ENCODE results near the gene STAB2. TPM values are rescaled to one million over a fixed set of nuclear protein-coding genes. Genes with fewer than 3 reads are reported as not detected.

STAB2 gene
- total RNA-seq, 4 donors from 2014 or later = not detected

- no peaks in the 10 kb centered on the region for H3K4me1 ChIP-seq
- no peaks in the 10 kb centered on the region for H3K36me3 ChIP-seq
- H3K27me3 ChIP-seq = no peaks in the 10 kb centered on the region
- ATAC-seq (no peak), DNase-seq (no peak)
- in situ Hi-C loops (cut with MboI; ENCODE audit: low sequenced_read_pairs in 4 of 4) = no loop called here
- H3K27ac ChIP-seq = no peak overlapping the region
- H3K4me3 ChIP-seq = no peak overlapping the region
- intact Hi-C loops (cut with DNase I; ENCODE audit: low total_unique reads) = no loop called here
- H3K9me3 ChIP-seq = no peaks in the 10 kb centered on the region
- TF ChIP-seq POLR2A (IDR thresholded peaks at IDR 0.05) (no peak), CTCF (IDR thresholded peaks at IDR 0.05 in 4 of 5, conservative IDR thresholded peaks at IDR 0.05 in 1 of 5) (no peak)
These were observed 101.4 kb downstream of the STAB2 start for GRCh38 chr12:103688376-103689063.

DNA sequence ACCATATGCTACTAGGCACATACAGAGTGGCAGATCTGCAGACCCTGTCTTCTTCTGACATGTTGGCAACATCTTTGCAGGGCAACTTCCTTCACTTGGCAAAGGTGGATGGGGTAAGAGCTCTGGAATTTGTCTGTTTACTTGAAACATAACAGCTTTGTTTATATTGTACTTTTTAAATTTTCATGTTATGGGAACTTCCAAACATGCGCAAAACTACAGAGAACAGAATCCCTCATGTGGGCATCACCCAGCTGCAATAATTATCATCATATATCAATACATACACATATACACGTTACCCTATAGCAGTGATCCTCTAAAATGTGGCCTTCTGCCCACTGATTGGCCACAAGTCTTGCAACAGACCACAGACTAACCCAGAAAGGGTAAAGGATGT, 103.4 kb downstream of the STAB2 start:
- no peak overlapping the region for H3K4me3 ChIP-seq
- intact Hi-C loops (cut with DNase I; ENCODE audit: low total_unique reads) = no loop called here
- no peak for ATAC-seq
- in situ Hi-C loops (cut with MboI; ENCODE audit: low sequenced_read_pairs in 4 of 4) = no loop called here
- no peaks in the 10 kb centered on the region for H3K27me3 ChIP-seq
- H3K4me1 ChIP-seq = no peaks in the 10 kb centered on the region
- H3K36me3 ChIP-seq = no peaks in the 10 kb centered on the region
- TF ChIP-seq POLR2A (IDR thresholded peaks at IDR 0.05) (no peak), CTCF (IDR thresholded peaks at IDR 0.05 in 4 of 5, conservative IDR thresholded peaks at IDR 0.05 in 1 of 5) (no peak)
- DNase-seq = no peak
- H3K27ac ChIP-seq = no peak overlapping the region
- no peaks in the 10 kb centered on the region for H3K9me3 ChIP-seq

DNA sequence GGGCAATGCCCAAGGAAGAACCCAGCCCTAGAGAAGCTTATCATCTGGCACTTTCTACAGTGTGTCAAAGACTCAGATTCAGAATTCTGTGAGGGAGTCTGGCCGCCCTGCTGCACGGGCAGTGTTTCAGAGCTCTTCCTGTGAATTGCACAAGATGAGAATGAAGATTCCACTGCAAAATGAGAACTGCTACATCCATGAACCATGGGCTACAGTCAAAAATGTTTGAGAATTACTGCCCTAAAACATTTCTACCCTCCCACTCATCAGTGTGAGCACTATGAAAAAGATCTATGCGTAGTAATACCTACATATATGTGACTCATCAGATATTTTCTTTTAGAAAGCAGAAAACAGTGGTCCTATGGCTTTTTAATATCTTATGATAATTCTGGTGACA, 104.0 kb downstream of the STAB2 start:
- intact Hi-C loops (cut with DNase I; ENCODE audit: low total_unique reads) (no loop called here), in situ Hi-C loops (cut with MboI; ENCODE audit: low sequenced_read_pairs in 4 of 4) (no loop called here)
- no peaks in the 10 kb centered on the region for H3K9me3 ChIP-seq
- DNase-seq (no peak), ATAC-seq (no peak)
- no peak overlapping the region for H3K27ac ChIP-seq
- H3K4me1 ChIP-seq = no peaks in the 10 kb centered on the region
- TF ChIP-seq CTCF (IDR thresholded peaks at IDR 0.05 in 4 of 5, conservative IDR thresholded peaks at IDR 0.05 in 1 of 5) (no peak), POLR2A (IDR thresholded peaks at IDR 0.05) (no peak)
- H3K36me3 ChIP-seq = no peaks in the 10 kb centered on the region
- no peaks in the 10 kb centered on the region for H3K27me3 ChIP-seq
- H3K4me3 ChIP-seq = no peak overlapping the region

- H3K4me1 ChIP-seq = no peaks in the 10 kb centered on the region
- intact Hi-C loops (cut with DNase I; ENCODE audit: low total_unique reads) (no loop called here), in situ Hi-C loops (cut with MboI; ENCODE audit: low sequenced_read_pairs in 4 of 4) (no loop called here)
- no peaks in the 10 kb centered on the region for H3K36me3 ChIP-seq
- no peak overlapping the region for H3K4me3 ChIP-seq
- H3K9me3 ChIP-seq = no peaks in the 10 kb centered on the region
- no peaks in the 10 kb centered on the region for H3K27me3 ChIP-seq
- H3K27ac ChIP-seq = no peak overlapping the region
- no peak for TF ChIP-seq CTCF (IDR thresholded peaks at IDR 0.05 in 4 of 5, conservative IDR thresholded peaks at IDR 0.05 in 1 of 5)
- no peak for TF ChIP-seq POLR2A (IDR thresholded peaks at IDR 0.05)
- DNase-seq = no peak
- ATAC-seq = no peak
These were observed 109.0 kb downstream of the STAB2 start for GRCh38 chr12:103696101-103696500.

Measured in gastrocnemius medialis (tissue), 4 donors.